ENCODE data around the gene USP24. TPM values are rescaled to one million over a fixed set of nuclear protein-coding genes. Genes with fewer than 3 reads are reported as not detected.

Gene USP24
- total and polyA plus RNA-seq, 2 donors (not counting 3 experiments of a cell fraction or from before 2014, with no cell fraction given), result 8.2 to 30.0 TPM

DNA sequence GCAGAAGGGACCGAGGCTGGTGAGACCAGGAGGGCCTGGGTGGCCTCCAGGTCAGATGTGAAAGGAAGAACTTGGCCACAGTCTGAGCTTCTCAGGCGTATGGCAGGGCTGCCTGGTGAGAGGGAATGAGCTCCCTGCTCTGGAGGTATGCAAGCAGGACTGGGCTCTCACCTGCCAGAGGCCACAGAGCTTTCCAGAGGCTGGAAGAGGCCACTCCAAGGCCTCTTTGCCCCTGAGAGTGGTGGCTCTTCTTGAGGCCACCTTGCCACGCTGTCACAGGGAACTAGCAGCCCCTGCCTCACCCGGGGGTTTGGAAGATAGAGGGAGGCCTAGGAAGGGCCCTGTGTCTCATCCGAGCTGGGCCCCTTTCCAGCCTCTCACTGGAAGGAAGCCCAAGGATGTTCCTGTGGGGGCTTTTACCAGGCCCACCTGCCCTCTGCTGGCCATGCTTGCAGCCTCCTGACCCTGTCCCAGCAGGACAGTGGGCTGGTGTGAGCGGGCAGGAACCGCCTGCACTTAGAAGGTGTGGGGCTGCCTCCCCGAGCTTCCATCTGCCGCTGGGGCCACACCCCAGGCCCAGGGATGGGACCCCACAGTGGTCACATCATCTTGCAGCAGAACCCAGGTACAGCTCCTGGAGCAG, 165.8 kb downstream of the USP24 start:
- H3K4me2 ChIP-seq (ENCODE audit: insufficient read depth, low read length), result no peak overlapping the region
- no peak overlapping the region for H3K9ac ChIP-seq (replicated peaks; ENCODE audit: extremely low read depth, insufficient read depth, low read length)
- no peak overlapping the region for H2AFZ ChIP-seq (ENCODE audit: low read depth, low read length)
- H3K4me1 ChIP-seq (ENCODE audit: control insufficient read depth, extremely low read depth, insufficient read depth, low read length), result no peaks in the 10 kb centered on the region
- H3K36me3 ChIP-seq (ENCODE audit: control insufficient read depth in 2 of 2, extremely low read depth in 1 of 2, insufficient read depth in 2 of 2, low read length in 2 of 2), result no peaks in the 10 kb centered on the region
- FAIRE-seq, result no peak
- no peak for DNase-seq (ENCODE audit: low read depth, low spot score)
- no peak overlapping the region for H3K4me3 ChIP-seq (replicated peaks in 1 of 3; ENCODE audit: insufficient read depth in 1 of 3, low read depth in 1 of 3, low read length in 3 of 3)
- H4K20me1 ChIP-seq (replicated peaks; ENCODE audit: control insufficient read depth, extremely low read depth, insufficient read depth, low read length), result no peaks in the 10 kb centered on the region
- H3K79me2 ChIP-seq (ENCODE audit: control insufficient read depth, insufficient read depth, low read length), result no peaks in the 10 kb centered on the region
- ChIA-PET POLR2A (no interaction called here), CTCF (interaction anchor here (1.2 to 1.4 kb wide), 2 partner anchors 9 to 104 kb away, joined by 3 to 4 read pairs; no protein-coding TSS in a partner anchor)
- no peak overlapping the region for H3K27ac ChIP-seq (ENCODE audit: insufficient read depth, low read depth, low read length)
- BruUV-seq (replicated peaks), result no TSS peak
- peaks cover 1 to 2% of the 10 kb centered on the region in 2 experiments for H3K27me3 ChIP-seq (ENCODE audit: control insufficient read depth in 2 of 2, insufficient read depth in 2 of 2, low read length in 2 of 2)
- TF ChIP-seq, protein P1, sequence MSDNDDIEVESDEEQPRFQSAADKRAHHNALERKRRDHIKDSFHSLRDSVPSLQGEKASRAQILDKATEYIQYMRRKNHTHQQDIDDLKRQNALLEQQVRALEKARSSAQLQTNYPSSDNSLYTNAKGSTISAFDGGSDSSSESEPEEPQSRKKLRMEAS (IDR thresholded peaks at IDR 0.05; ENCODE audit: insufficient read depth, insufficient read length), result no peak
- TF ChIP-seq, protein P2, sequence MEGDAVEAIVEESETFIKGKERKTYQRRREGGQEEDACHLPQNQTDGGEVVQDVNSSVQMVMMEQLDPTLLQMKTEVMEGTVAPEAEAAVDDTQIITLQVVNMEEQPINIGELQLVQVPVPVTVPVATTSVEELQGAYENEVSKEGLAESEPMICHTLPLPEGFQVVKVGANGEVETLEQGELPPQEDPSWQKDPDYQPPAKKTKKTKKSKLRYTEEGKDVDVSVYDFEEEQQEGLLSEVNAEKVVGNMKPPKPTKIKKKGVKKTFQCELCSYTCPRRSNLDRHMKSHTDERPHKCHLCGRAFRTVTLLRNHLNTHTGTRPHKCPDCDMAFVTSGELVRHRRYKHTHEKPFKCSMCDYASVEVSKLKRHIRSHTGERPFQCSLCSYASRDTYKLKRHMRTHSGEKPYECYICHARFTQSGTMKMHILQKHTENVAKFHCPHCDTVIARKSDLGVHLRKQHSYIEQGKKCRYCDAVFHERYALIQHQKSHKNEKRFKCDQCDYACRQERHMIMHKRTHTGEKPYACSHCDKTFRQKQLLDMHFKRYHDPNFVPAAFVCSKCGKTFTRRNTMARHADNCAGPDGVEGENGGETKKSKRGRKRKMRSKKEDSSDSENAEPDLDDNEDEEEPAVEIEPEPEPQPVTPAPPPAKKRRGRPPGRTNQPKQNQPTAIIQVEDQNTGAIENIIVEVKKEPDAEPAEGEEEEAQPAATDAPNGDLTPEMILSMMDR (IDR thresholded peaks at IDR 0.05; ENCODE audit: extremely low read depth in 1 of 2, insufficient read depth in 1 of 2, low read depth in 1 of 2, low read length in 2 of 2), result no peak
- no peak for TF ChIP-seq POLR2A (IDR thresholded peaks at IDR 0.05; ENCODE audit: low read depth, low read length)
- no peak for TF ChIP-seq POLR2AphosphoS5 (IDR thresholded peaks at IDR 0.05; ENCODE audit: insufficient read depth, low read depth, low read length)
- no peak for TF ChIP-seq FOS (IDR thresholded peaks at IDR 0.05; ENCODE audit: borderline replicate concordance, insufficient read depth, low read length)
- TF ChIP-seq JUN (IDR thresholded peaks at IDR 0.05; ENCODE audit: borderline replicate concordance, insufficient read depth, insufficient read length, low read depth), result no peak
- TF ChIP-seq MYC (IDR thresholded peaks at IDR 0.05; ENCODE audit: low read depth, low read length), result no peak
- no peak for TF ChIP-seq GATA2 (IDR thresholded peaks at IDR 0.05; ENCODE audit: insufficient read depth, insufficient read length, low read depth, low read length)
- intact Hi-C loops (cut with micrococcal nuclease), result no loop called here
- dilution Hi-C loops (cut with MboI; ENCODE audit: extremely low pct_ligation_motif_present, low sequenced_read_pairs), result no loop called here
- no peaks in the 10 kb centered on the region for H3K9me3 ChIP-seq (replicated peaks; ENCODE audit: control insufficient read depth, insufficient read depth, low read length)
- no peaks in the 10 kb centered on the region for H3K9me1 ChIP-seq (replicated peaks; ENCODE audit: control insufficient read depth, extremely low read depth, insufficient read depth, low read length)

Measured in endothelial cell of umbilical vein (primary cell).